Testis (tissue), 2 donors: Measurements from ENCODE around the gene SMIM35.

Experiments
- CTCF ChIP-seq, 3 experiments: fragments of 450-650 bp in 2 of 3; fragments of 200-600 bp in 1 of 3; sonication (generic) in 1 of 3; IDR thresholded peaks; one replicate each; pipeline ENCODE4 v1.5.1; 2016 to 2019; ENCODE audit warnings: antibody characterized with exemption in 3 of 3, mild to moderate bottlenecking in 2 of 3, moderate library complexity in 1 of 3
- POLR2A ChIP-seq: fragments of 450-650 bp; IDR thresholded peaks from one replicate; pipeline ENCODE4 v1.6.1; 2017; ENCODE audit warnings: antibody characterized with exemption, mild to moderate bottlenecking, moderate library complexity

GRCh38 chr11:118100691-118101232 lies 14.0 kb upstream of the SMIM35 start:
- TF ChIP-seq CTCF (IDR thresholded peaks at IDR 0.05) (no peak), POLR2A (no peak)
